Umbilical cord (tissue), 2 donors: ENCODE measurements around the gene NEDD9. TPM values are rescaled to one million over a fixed set of nuclear protein-coding genes. Genes with fewer than 3 reads are reported as not detected.

Experiments used
- DNase-seq: peaks from one replicate; pipeline ENCODE4 v3.0.0-alpha.2; 2015; ENCODE audit warnings: low spot score
- total RNA-seq: library from RNA; depleted of rRNA; stranded (reverse); fragments of >200 nt; gene quantifications from one replicate; pipeline ENCODE4 v1.2.3, GENCODE V29; 2014; ENCODE audit warnings: low replicate concordance; ENCODE audit not compliant: insufficient read depth

NEDD9 gene
- total RNA-seq, 1 donor from 2014 or later, result 87.2 TPM

DNA sequence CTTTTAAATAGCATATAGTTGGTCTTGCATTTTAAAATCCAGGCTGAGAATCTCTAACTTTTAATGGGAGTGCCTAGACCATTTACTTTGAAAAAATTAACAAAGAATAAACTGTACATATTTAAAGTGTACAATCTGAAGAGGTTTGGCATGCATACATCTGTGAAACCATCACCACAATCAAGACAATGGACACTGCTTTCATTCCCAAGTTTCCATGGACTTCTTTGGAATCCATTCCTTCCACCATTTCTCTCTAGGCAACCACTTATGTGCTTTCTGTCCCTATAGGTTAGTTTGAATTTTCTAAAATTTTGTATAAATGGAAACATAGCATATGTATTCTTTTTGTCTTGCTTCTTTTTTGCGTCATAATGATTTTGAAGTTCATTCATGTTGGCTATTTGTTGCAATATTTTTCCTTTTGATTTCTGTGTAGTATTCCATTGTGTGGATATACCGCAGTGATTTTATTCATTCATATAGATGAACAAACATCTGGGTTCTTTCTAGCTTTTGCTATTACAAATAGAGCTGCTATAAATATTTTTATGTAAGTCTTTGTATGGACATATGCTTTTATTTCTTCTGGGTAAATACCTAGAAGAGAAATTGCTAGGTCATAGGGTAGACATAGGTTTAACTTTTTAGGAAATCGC lies 50.9 kb downstream of the NEDD9 start:
- DNase-seq, result no peak

DNA sequence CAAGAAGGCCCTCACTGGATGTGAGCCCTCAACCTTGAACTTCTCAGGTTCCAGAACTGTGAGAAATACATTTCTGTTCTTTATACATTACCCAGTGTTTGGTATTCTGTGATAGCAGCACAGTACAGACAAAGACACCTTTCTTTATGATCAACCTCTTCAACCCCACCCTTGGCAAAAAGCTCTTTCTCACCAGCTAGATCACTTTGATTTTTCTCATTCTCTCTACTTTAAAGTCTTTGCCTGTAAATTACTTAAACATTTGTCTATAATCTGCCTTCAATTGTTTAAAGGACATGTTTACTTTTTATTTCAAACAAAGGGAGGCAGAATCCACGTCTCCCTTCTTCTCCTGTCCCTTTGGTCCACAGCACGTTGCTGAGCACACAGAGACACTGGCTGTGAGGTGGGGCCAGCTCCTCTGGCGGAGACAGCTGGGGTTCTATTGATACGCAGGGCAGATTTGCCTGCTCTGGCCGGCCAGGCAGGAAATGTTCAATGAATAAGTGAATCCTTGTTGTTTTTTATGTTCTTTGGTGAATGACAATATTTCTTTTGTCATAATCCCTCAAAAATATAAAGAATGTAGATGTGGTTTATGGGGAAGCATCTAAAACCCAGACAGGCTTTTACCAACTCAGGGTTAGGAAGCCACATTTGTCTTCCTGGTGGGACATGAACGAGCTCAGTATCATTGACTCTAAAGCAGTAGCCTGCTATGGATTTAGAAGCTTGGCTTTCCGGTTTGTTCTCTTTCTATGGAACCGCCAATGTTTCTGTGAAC lies 52.9 kb downstream of the NEDD9 start:
- DNase-seq, result no peak

DNA sequence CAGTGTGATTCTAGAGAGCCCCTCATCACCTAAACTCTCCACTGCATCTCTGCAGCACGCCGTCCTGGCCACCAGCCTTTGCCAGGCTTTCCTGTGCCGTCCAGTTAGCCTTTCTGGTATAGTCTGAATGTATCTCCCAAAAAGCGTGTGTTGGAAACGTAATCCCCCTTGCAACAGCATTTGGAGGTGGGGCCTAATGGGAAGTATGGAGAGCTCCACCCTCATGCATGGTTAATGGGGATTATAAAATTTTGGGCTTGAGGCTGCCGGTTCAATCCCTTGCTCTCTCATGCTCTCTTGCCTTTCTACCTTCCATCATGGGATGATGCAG lies 53.4 kb downstream of the NEDD9 start:
- no peak for DNase-seq

DNA sequence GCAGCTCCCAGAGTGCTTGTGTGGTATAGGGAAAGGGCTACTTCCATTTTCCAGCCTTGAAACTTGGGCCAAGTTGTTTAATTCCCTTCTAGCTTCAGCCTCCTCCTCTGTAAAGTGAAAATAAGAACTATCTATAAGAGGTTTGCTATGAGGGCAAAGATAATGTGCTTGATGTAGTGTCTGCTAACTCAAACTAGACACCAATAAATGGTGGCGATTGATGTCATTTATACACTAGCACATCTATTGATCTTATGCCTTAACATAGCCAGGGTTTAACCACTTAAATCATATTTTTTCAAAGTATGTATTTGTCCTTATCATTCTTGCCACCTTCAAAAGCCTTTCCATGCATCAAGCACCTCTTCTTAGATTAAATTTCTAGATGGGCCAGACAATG lies 55.2 kb downstream of the NEDD9 start:
- DNase-seq, result no peak

DNA sequence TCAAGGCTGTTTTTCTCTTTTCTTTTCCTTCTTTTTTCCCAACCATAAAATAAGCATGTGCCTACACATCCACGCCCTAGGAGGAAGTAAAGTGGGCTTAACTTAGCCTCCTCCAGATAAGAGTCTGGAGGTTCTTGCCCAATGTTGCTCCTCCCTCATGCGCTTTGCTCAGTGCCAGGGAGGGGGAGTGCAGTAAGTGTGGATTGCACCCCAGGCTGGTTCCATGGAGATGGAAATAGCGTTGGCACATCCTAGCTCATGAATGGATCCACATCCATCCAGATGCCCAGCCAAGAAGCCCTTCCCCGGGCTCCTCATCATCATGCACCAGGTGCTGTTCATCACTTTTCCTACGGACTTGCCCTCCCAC lies 58.2 kb downstream of the NEDD9 start:
- DNase-seq, result no peak

DNA sequence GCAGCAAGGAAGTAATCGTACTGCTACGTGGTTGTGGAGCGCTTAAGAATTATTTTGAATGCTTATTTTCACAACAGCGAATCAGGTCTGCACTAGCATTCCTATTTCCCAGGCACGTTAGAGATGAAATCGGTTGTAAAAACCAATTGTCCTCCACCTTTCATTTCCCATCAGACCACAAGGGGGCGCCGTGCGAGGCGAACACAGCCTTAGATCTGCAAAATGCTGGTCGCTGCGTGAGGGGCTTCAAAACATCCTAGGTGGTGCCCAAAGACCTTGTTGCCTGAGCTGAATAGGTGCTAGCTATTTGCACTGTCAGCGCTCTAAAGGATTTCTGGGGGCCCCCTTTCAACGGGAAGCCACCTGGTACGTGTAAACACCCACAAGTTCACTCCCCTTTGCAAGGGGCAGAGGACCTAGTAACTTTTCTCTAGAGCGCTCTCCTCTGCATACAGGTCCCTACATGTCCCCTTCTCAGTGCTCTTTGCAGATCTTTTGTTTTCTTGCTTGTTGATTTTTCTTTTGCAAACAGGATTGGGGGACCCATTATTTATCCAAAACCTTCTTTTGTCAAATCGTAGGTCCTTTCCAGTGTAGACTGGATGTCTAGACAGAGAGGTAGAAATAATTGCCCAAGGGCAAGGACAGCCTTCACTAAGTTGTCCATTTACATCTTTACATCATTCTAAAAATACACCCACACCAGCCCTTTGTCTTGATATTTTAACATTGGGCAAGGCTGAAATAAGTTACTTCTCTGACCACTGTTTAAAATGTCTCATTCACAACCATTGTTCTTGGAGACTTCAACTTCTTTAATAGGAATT lies 59.8 kb downstream of the NEDD9 start:
- peak; percentile 55 for DNase-seq

DNA sequence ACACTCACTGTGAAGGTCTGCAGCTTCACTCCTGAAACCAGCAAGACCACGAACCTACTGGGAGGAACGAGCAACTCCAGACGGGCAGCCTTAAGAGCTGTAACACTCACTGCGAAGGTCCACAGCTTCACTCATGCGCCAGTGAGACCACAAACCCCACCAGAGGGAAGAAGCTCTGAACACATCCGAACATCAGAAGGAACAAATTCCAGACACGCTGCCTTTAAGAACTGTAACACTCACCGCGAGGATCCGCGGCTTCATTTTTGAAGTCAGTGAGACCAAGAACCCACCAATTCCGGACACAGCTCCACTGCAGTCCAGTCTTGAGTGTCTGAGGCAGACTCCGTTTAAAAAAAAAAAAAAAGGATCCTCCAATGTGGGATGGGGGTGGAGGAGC lies 60.5 kb downstream of the NEDD9 start:
- no peak for DNase-seq

DNA sequence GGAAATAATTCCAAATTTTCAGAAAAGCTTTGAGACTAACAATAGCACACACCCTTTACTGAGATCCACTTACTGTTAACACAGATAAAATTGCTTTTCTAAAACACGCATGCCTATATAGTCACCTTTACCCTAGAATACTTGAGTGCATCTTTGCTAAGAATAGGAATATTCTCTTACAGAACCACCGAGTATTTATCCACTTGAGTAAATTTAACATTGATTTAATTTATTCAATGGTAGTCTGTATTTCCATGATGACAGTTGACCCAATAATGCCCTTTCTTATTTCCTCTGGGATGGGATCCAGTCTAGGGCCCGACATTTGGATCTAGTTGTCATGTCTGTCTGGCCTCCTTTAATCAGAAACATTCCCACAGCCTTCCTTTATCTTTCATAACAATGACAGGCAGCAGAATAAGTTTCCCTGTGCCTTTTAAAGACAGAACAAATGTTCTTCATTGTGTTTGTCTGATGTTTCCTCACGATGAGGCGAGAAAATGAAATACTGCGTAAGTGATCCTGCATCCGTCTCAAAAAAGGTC lies 64.3 kb downstream of the NEDD9 start:
- DNase-seq, result no peak

DNA sequence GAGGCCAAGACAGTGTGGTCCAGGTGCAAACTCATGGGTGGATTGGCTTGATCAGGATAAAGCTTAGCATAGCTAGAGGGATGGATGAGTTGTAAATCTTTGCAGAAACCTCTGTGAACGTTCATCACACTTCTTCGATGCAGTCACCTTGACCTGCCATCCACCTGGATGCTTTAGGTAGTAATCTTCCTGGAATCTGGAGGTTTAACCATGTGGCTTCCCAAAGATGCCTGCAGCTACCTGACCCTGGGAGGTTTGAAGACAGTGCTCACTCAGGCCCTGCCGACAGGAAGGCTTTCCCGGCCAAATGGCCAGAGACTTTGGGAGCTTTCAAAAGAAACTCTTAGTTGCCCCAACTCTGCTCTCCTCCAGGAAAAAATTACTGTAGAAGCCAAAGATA lies 65.5 kb downstream of the NEDD9 start:
- no peak for DNase-seq

DNA sequence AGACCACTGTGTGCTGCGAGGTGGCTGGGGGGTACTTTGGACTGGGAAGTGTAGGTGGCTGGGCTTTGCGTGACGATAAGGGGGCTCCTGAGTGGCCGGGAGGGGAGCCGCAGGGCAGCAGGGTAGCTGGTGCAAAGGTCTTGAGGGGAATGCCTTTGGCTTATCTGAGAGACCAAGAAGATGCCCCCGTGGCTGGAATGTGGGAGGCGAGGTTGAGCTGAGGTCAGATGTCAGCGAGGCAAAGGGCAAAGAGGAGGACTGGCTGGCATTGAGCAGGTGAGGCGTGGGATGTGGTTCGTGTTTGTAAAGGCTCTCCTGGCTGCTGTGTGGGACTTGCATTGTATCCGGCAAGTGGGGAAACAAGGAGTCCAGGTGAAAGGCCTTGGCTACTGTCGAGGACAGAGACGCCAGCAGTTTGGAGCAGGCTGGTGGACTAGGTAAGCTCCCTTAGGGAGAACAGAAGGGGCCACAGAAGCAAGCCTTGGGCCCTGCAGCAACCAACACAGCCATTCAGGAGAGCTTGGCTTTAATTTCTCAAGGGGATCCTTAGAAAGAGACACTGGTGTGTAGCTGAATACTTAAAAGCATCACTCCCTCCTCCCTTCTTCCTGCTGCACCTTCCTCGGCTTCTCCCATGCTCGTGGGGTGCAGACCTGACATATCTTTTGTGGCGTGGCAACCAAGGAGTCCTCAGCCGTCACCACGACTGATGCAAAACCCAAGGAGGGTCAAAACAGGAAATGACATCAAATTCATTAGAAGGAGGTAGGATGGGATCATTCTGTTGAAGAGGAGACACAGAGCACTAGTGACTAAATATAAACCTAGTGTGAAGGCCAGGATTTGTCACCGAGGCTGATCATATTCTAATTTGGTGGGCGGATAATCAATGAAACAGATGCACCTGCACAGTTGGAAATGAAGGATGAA lies 67.5 kb downstream of the NEDD9 start:
- DNase-seq, result no peak

DNA sequence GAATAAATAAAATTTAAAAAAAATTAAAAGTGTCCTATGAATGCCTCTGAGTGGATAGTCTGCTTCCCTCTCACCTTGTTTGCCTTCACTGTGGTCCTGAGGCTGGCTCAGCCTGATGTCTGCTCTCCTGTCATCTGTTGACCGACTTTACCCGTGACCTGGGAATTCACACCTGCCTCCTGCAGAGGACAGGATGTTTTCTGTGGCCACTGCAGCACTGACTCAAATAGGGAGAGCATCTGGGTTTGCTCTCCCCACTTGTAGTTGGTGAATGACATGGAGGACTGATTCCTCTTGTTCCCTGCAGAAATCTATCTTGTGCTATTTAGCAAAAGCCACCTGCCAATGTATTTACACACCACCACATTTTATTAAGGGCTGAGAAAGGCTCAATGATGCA lies 68.5 kb downstream of the NEDD9 start:
- no peak for DNase-seq

DNA sequence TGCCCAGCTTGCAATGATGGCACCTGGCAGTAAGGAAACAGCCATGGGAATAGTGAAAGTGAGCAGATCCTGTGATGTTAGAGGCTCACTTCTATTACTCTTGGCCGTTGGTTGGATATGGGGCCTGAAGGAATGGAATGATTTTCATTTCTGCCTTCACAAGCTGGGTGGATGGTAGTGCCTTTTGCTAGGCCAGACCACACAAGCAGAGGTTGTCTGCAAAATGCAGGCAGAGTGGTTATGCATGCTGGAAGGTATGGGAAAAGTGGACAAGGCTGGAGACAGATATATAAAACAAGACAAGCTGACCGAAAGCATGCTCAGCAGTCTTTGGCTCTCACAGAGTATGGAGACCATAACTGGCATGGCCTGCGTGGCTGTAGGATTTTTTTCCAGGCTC lies 70.2 kb downstream of the NEDD9 start:
- DNase-seq, result no peak

DNA sequence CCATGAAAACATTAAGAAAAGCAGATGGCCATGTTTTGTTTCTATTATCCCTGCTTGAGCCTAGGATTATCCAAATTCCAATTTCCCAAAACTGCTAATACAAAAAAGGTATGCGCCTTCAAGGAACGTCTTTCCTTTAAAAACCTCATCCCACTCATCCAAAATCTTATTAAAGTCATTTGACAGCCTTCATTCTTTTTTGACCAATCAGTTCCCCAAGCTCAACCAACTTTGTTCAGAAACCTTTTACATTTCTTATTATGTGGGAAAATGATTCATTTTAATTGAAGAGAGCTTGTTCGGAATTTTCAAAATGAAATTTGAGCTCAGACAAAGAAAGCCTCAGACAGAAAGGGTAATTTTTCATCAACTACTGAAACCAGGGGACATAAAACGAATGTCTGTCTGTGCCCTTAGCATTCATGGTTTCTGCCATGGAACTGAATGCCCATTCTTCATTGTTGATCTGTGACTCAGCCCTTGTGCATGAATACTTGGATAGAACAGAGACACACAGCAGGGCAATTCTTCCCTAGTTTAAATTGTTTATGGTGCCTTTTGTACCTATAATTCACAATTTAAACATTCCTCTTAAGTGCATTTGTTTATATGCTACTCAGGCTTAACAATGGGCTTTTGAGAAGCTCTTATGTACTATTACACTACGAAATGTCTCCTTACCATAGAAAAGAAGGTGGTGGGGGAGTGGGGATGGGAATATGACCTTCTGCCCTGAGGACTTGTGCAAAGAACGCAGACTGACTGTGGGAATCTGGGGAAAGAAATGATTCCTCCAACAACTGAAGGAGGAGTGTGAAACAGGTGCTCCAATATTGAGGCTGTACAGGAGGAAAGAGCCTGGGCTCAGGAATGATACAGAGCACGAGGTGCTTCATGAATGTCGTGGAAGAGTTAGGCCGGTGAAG lies 71.2 kb downstream of the NEDD9 start:
- DNase-seq, result no peak

DNA sequence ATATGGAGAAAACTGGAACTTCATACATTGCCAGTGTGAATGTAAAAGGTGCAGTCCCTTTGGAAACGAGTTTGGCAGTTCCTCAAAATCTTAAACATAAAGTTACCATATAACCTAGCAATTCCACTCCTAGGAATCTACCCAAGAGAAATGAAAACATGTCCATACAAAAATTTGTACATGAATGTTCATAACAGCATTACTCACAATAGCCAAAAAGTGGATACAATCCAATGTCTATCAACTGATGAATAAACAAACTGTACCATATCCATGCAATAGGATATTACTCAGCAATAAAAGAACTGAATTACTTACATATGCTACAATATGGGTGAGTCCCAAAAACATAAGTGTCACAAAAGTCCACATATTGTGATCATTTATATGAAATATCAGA lies 72.3 kb downstream of the NEDD9 start:
- DNase-seq, result no peak

DNA sequence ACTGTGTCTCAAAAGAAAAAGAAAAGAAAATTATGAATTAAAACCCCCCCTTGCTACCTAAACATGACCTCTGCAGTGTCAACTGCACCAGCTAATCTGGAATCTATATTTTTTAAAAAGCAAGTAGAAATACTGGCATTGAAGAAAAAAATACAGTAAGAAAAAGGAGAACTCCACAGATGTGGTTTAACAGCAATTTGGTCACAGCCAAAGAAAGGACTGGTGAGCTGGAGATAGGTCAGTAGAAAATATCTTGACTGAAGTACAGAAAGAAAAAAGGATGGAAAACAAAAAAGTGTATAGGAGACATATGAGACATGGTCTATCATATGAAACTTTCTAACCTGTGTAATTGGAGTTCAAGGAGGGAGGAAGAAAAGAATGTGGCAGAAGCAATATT lies 76.9 kb downstream of the NEDD9 start:
- DNase-seq, result no peak

DNA sequence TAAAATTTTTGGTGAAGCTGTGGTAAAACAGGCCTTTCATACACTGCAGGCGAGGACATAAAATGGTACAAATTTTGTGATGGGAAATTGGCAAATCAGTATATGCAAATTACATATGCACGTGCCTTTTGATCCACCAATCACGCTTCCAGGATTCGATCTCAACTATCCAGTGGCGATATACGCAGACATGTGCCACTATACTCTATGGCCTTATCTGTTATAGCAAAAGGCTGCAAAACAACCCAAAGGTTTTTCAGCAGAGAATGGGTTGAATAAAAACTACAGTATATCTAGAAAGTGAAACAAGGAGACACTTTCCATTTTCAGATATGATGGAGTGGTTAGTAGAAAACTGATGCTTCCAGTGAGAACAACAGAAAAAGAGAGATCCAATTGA lies 79.0 kb downstream of the NEDD9 start:
- no peak for DNase-seq

DNA sequence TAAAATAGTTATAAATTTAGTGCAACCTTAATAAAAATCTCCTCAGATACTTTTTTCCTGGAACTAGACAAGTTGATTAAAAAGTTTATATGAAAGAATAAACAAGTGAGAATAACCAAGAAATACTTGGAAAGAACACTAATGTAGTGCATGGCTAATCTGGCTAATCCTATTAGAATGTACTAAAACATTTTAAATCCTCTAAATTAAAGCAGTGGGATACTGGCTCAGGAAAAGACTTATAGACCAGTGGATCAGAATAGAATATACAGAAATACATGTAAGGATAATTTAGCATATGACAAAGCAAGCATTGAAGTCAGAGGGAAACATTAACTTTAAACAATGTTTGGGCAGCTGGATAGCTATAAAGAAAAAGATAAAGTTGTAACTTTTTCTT lies 79.9 kb downstream of the NEDD9 start:
- no peak for DNase-seq

DNA sequence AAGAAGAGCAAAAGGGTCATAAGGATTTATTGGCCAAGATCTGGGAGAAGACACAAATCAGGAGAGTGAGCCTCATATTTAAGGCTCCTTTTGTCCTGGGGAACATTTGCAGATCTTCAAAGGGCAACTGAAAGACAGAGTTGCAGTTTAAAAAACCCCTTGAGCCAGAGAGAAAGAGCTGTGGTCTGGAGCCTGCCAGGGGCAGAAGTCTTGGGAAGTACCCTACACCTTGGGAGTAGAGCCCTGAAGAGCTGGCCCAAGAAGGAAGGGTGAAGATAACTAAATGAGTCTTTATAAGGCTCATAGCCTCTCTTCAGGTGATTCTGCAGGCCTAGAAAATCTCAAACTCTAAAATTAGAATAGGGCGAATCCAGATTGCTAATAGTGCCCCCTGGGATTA lies 81.0 kb downstream of the NEDD9 start:
- no peak for DNase-seq

DNA sequence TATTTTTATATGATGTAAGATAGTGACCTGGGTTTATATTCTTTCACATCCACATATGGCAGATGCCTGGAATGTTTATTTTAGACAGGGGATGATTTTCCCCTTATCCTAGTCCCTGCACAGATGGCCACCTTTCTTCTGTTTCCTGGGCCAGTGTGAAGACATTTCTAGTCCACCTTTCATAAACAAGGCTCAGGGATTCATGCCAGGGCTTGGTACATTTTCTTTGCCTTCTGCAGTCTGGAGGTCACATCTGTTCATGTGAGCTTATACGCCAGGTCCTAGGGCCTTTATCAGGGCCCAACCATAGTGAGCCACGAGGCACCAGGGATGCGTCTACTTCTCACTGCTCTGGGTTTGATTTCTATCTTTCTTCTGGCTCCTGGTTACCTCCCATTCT lies 82.9 kb downstream of the NEDD9 start:
- no peak for DNase-seq

DNA sequence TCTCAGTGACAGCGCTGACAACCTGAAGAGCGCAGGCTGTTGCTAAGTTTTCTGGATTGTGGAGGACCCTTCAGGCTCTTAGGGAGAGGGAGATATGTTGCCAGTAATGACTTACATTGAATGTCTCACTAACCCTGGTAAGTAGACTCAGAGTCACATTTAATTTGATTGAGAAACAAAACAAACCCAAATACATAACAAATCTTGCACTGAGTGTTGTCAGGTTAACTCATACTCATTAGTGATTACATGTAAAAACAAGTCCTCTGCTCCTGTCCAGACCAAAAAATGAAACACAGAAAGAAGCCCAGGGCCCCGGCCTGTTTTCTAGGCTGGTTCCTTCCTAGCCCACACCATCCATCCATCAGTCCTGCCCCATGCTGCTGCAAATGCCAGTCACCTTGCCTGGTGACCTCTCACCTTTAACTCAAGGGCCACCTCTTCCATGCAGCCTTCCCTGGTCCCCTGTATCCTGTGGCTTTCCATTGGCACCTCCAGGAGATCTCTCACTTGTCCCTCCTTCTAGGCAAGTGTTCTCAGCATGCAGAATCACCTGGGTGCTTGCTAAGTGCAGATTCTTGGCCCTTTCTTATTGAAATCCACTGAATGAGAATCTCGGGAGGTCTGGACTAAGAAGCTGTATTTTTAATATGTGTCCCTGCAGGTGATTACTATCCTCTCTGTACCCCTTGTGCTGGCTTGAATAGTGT lies 86.2 kb downstream of the NEDD9 start:
- DNase-seq, result no peak
